Middle frontal gyrus (tissue), 1 donor: ENCODE measurements around the gene GAST.

Source experiments
- DNase-seq: peaks from one replicate; pipeline ENCODE4 v3.0.0-alpha.2; 2015; ENCODE audit warnings: low spot score; ENCODE audit errors: extremely low spot score

Gene GAST

GRCh38 chr17:41738801-41739112 is 26.6 kb downstream of the GAST start:
- DNase-seq: no peak

GRCh38 chr17:41739661-41740352 is 27.7 kb downstream of the GAST start:
- DNase-seq: no peak

- no peak for DNase-seq
Observed at GRCh38 chr17:41740506-41740905, 28.4 kb downstream of the GAST start.

GRCh38 chr17:41741709-41742108 is 29.6 kb downstream of the GAST start:
- DNase-seq: no peak

GRCh38 chr17:41748275-41748674 is 36.1 kb downstream of the GAST start:
- DNase-seq: no peak

GRCh38 chr17:41750862-41751261 is 38.7 kb downstream of the GAST start:
- no peak for DNase-seq

- DNase-seq: no peak
Observed at GRCh38 chr17:41751288-41751687, 39.2 kb downstream of the GAST start.

- DNase-seq: no peak
Observed at GRCh38 chr17:41754066-41754465, 41.9 kb downstream of the GAST start.

GRCh38 chr17:41758601-41759000 is 46.5 kb downstream of the GAST start:
- no peak for DNase-seq

- no peak for DNase-seq
Observed at GRCh38 chr17:41760878-41761277, 48.7 kb downstream of the GAST start.

GRCh38 chr17:41762391-41762790 is 50.3 kb downstream of the GAST start:
- DNase-seq: no peak

- no peak for DNase-seq
Observed at GRCh38 chr17:41762841-41763240, 50.7 kb downstream of the GAST start.

GRCh38 chr17:41763327-41763726 is 51.2 kb downstream of the GAST start:
- no peak for DNase-seq
